HT1080 (cell line): ENCODE data around the gene OR6C76. TPM values are rescaled to one million over a fixed set of nuclear protein-coding genes. Genes with fewer than 3 reads are reported as not detected.

Experiments
- DNase-seq: peaks from one replicate; pipeline ENCODE4 v3.0.0-alpha.2; 2015; ENCODE audit warnings: low read depth
- total RNA-seq: library from RNA; depleted of rRNA; stranded (reverse); fragments of >200 nt; shearing (Covaris generic); gene quantifications from 2 replicates; pipeline ENCODE4 v1.2.3, GENCODE V29; 2014; rRNA removed

The OR6C76 gene
- total RNA-seq, 1 experiment from 2014 or later = not detected

DNA sequence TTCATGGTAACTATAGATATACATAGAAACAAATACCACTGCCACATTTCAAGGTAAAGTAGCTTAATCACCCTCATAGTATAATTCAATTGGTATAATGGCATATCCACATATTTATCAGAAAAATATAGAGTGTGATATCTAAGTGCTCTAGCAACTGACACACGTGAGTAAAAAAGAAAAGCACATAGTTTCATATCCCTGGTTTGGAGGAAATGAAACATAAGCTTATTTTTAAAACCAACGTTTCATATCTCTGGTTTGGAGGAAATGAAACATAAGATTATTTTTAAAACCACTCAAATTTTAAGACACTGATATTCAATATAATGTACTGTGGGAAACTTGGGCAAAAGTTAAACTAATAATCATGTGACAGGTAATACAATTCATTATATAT is 41.8 kb downstream of the OR6C76 start:
- no peak for DNase-seq

DNA sequence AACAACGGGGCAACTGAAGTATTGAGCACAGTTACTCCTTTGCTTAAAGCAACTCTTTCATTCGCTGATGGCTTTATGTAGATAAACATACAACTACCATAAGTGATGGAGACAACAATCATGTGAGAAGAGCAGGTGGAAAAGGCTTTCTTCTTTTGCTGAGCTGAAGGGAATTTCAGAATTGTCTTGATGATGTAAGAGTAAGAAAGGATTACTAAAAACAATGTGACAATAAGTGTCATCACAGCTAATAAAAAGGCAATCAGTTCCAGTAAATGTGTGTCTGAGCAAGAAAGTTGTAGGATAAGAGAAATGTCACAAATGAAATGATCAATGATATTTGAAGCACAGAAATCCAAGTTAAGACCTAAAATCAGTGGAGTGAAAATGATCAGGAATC is 43.2 kb downstream of the OR6C76 start:
- no peak for DNase-seq

DNA sequence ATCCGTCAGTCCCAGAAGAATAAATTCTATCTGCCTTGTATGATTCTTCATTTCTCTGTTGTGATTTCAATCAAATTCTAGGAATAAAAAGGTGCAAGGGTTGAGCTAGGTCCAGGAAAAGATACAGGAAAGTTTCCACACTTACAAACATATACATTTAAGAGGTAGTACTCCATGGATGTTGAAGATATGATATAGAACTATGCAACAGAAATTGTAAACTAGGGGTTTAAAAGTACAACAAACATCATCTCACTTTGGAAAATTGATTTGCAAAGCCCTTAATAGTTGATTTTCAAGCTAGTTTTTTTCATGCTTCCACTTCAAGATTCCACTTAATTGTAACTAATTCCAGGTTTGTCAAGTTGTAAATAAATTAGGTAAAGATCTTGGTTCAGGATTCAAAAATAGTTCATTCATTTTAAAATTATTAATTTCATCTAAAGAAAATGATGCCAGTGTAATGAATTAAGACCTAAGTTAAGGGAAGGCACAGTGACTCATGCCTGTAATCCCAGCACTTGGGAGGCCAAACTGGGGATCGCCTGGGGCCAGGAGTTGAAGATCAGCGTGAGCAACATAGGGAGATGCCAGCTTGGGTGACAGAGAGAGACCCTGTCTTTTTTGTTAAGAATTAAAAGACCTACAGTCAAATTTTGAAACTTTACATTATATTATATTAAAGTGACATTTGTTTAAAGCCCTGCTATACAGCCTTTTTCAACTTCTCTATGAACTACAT is 44.2 kb downstream of the OR6C76 start, which contains the start of gene OR6C70:
TSS of gene OR6C70 (minus strand) at position 51 of the 742 bp plus-strand sequence. CDS start at position 51, 0 bp downstream.
- no peak for DNase-seq

DNA sequence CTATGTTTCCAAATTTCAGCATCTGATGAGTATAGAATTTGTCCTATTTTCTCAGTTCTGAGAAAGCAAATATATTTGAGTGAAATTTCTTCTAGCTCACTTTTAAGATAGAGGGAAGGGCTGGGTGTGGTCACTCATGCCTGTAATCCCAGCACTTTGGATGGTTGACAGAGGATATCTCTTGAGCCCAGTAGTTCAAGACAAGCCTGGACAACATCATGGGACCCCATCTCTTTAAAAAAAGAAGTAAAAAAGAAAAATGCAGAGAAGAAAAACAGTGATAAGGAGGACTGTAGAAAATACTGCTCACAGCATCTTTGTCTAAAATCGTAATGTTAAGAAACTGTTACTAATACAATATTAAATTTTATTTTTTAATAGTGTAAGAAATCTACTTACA is 46.2 kb downstream of the OR6C76 start:
- no peak for DNase-seq

Other genes with a start within 250 kb of the OR6C76 start
- gene OR10A7, start 205.2 kb upstream of the OR6C76 start, total RNA-seq = not detected in 2 replicates
- not detected in 2 replicates for gene OR6C74, start 181.6 kb upstream of the OR6C76 start, total RNA-seq
- gene OR6C6, start 129.7 kb upstream of the OR6C76 start, total RNA-seq = not detected in 2 replicates
- not detected in 2 replicates for gene OR6C1, start 111.9 kb upstream of the OR6C76 start, total RNA-seq
- gene OR6C3, start 95.5 kb upstream of the OR6C76 start, total RNA-seq = not detected in 2 replicates
- gene OR6C75, start 63.3 kb upstream of the OR6C76 start, total RNA-seq = not detected in 2 replicates
- not detected in 2 replicates for gene OR6C65, start 25.7 kb upstream of the OR6C76 start, total RNA-seq
- gene OR6C2, start 17.8 kb downstream of the OR6C76 start, total RNA-seq = not detected in 2 replicates
- gene OR6C70, start 43.9 kb downstream of the OR6C76 start, total RNA-seq = not detected in 2 replicates
- gene OR6C68, start 66.1 kb downstream of the OR6C76 start, total RNA-seq = not detected in 2 replicates
- gene OR6C4, start 123.3 kb downstream of the OR6C76 start, total RNA-seq = not detected in 2 replicates
- gene OR2AP1, start 146.2 kb downstream of the OR6C76 start, total RNA-seq = not detected in 2 replicates
- not detected in 2 replicates for gene OR10P1, start 210.6 kb downstream of the OR6C76 start, total RNA-seq